WERI-Rb-1 (cell line): ENCODE data around the gene HOXA5.
A peak's percentile ranks its signal among the peaks of the same experiment; 100 is the strongest.

Experiments used
- DNase-seq: peaks from one replicate; pipeline ENCODE4 v3.0.0-alpha.2; 2020
- H3K27ac ChIP-seq: fragments of 250-450 bp; sonication (Bioruptor Pico); 2 replicates; pipeline ENCODE4 v1.5.1; 2020; ENCODE audit warnings: mild to moderate bottlenecking, moderate library complexity
- H3K27me3 ChIP-seq: fragments of 250-450 bp; sonication (Bioruptor Pico); 2 replicates; pipeline ENCODE4 v1.5.1; 2021; ENCODE audit warnings: mild to moderate bottlenecking, low read depth, moderate library complexity; ENCODE audit not compliant: insufficient read depth, severe bottlenecking
- H3K36me3 ChIP-seq: fragments of 250-450 bp; sonication (Bioruptor Pico); 2 replicates; pipeline ENCODE4 v1.5.1; 2020; ENCODE audit warnings: mild to moderate bottlenecking, moderate library complexity
- H3K4me3 ChIP-seq: 2 replicates; pipeline ENCODE4 v1.5.1; 2011; ENCODE audit warnings: low read depth, mild to moderate bottlenecking, control low read depth, low read length
- H3K9me3 ChIP-seq: fragments of 250-450 bp; sonication (Bioruptor Pico); 2 replicates; pipeline ENCODE4 v1.5.1; 2021; ENCODE audit warnings: mild to moderate bottlenecking, moderate library complexity; ENCODE audit not compliant: severe bottlenecking
- CTCF ChIP-seq: IDR thresholded peaks from 2 replicates; pipeline ENCODE4 v1.5.1; 2011; ENCODE audit warnings: low read depth, mild to moderate bottlenecking, control low read depth, inconsistent platforms, low read length

HOXA5 gene

GRCh38 chr7:27097686-27098577 lies 45.5 kb downstream of the HOXA5 start:
- peaks cover 79% of the 10 kb centered on the region for H3K27me3 ChIP-seq
- H3K4me3 ChIP-seq, result peak overlapping the region; percentile 80
- peaks cover 9% of the 10 kb centered on the region; the same call in 1 of the 2 replicates for H3K36me3 ChIP-seq
- peak overlapping the region; percentile 78 for H3K27ac ChIP-seq
- no peak for TF ChIP-seq CTCF
- H3K9me3 ChIP-seq, result no peaks in the 10 kb centered on the region
- DNase-seq, result no peak

- H3K9me3 ChIP-seq, result no peaks in the 10 kb centered on the region
- peaks cover 79% of the 10 kb centered on the region for H3K27me3 ChIP-seq
- no peak for DNase-seq
- H3K36me3 ChIP-seq, result peaks cover 9% of the 10 kb centered on the region; the same call in 1 of the 2 replicates
- 0 out of 2 replicates have a peak, but pooled peaks have one; percentile 0 for TF ChIP-seq CTCF
- peak overlapping the region; percentile 78 for H3K27ac ChIP-seq
- H3K4me3 ChIP-seq, result peak overlapping the region; percentile 80
These were observed 46.5 kb downstream of the HOXA5 start for GRCh38 chr7:27096768-27097514.

- peak; percentile 89 for DNase-seq
- TF ChIP-seq CTCF, result no peak
- H3K27me3 ChIP-seq, result peaks cover 71% of the 10 kb centered on the region
- H3K9me3 ChIP-seq, result no peaks in the 10 kb centered on the region
- peak within 1 kb of the TSS; percentile 78 for H3K27ac ChIP-seq
- peak within 1 kb of the TSS; percentile 80 for H3K4me3 ChIP-seq
- H3K36me3 ChIP-seq, result peaks cover 9% of the 10 kb centered on the region; the same call in 1 of the 2 replicates
These were observed 47.3 kb downstream of the HOXA5 start, which contains the start of gene HOXA1 for GRCh38 chr7:27095897-27096767. Gene HOXA1 (minus strand): TSS chr7:27096000. CDS start chr7:27095912, 88 bp downstream.

- no peak for DNase-seq
- Histone ChIP-seq H3K4me3 (peak overlapping the region; percentile 80), H3K9me3 (no peaks in the 10 kb centered on the region), H3K27me3 (peaks cover 62% of the 10 kb centered on the region), H3K36me3 (peaks cover 8% of the 10 kb centered on the region; the same call in 1 of the 2 replicates), H3K27ac (peak overlapping the region; percentile 30; the same call in 1 of the 2 replicates)
- TF ChIP-seq CTCF, result no peak
These were observed 48.2 kb downstream of the HOXA5 start for GRCh38 chr7:27095050-27095896.
